ENCODE results near the gene CDKN1B. TPM values are rescaled to one million over a fixed set of nuclear protein-coding genes. Genes with fewer than 3 reads are reported as not detected.

Gene CDKN1B
- total and polyA plus RNA-seq, 2 experiments from 2014 or later, result 3.4 to 24.4 TPM

DNA sequence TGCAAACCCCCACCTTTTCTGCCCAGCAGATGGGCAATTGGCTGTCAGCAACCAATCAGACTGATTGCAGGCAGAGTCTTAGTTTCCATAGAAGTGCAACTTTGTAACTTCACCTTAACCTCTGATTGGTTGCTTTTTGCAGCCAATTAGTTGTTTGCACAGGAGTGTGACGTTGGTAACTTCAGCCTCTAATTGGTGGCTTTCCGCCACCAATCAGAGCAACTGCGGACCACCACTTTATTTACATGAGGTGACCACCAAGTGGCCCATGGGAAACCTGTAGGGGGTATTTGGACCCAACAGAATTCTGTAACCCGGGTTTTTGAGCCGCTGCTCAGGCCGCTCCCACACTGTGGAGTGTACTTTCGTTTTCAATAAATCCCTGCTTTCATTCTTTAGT is 32.3 kb downstream of the CDKN1B start:
- no peaks in the 10 kb centered on the region for H3F3A ChIP-seq (ENCODE audit: insufficient read depth)
- no peak for DNase-seq
- H3K27ac ChIP-seq, result no peak overlapping the region
- no peaks in the 10 kb centered on the region for H3K9me3 ChIP-seq (ENCODE audit: low read depth)
- H3K9ac ChIP-seq, result no peak overlapping the region
- in situ Hi-C loops (cut with MboI), result no loop called here
- H3K4me3 ChIP-seq, result no peak overlapping the region
- no peaks in the 10 kb centered on the region; the same call in none of the 2 replicates for H3K79me2 ChIP-seq (ENCODE audit: insufficient read depth)
- no peaks in the 10 kb centered on the region for H3K36me3 ChIP-seq (ENCODE audit: low read depth)
- no peak overlapping the region for H2AFZ ChIP-seq
- H3K27me3 ChIP-seq (replicated peaks; ENCODE audit: insufficient read depth), result no peaks in the 10 kb centered on the region
- no peaks in the 10 kb centered on the region for H3K9me2 ChIP-seq (ENCODE audit: insufficient read depth)
- no peaks in the 10 kb centered on the region for H4K20me1 ChIP-seq (ENCODE audit: insufficient read depth)
- no peak overlapping the region for H3K4me2 ChIP-seq (ENCODE audit: unreplicated experiment)
- peaks cover 4% of the 10 kb centered on the region; the same call in 1 of the 2 replicates for H3K4me1 ChIP-seq (ENCODE audit: insufficient read depth)
- 93 to 97% methylated on average over 7 of the region's 7 CpGs for WGBS, 2 experiments (ENCODE audit: low coverage in 1 of 2, low lambda C conversion rate in 2 of 2, missing lambda C conversion rate in 2 of 2)
- TF ChIP-seq EZH2phosphoT487 (IDR thresholded peaks at IDR 0.05; ENCODE audit: insufficient read depth, low read depth) (no peak), EZH2 (IDR thresholded peaks at IDR 0.05; ENCODE audit: insufficient read depth, poor library complexity, severe bottlenecking) (no peak)

DNA sequence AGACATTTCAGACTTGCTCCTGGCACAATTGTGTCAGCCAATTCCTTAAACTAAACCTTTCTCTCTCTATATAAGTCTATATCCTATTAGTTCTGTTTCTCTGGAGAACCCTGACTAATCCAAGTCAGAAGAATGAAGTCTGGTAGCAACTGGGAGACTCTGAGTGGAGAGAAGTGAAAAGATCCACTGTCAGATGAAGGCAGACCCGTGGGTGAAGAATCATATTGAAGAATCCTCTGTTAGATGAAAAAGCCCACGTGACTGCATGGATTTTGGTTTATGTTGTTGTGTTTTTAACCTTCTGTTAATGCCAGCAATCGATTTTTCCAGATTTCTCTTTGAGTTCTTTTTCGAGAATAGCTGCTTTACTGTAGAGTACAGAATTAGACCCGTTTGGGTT is 38.8 kb downstream of the CDKN1B start:
- Histone ChIP-seq H3K36me3 (ENCODE audit: low read depth) (no peaks in the 10 kb centered on the region), H3K27me3 (replicated peaks; ENCODE audit: insufficient read depth) (no peaks in the 10 kb centered on the region), H3K27ac (no peak overlapping the region), H3K9ac (no peak overlapping the region), H3K9me3 (ENCODE audit: low read depth) (no peaks in the 10 kb centered on the region), H4K20me1 (ENCODE audit: insufficient read depth) (no peaks in the 10 kb centered on the region), H2AFZ (no peak overlapping the region), H3K4me3 (no peak overlapping the region), H3F3A (ENCODE audit: insufficient read depth) (0 out of 2 replicates have a peak, but pooled peaks cover 10% of the 10 kb centered on the region), H3K79me2 (ENCODE audit: insufficient read depth) (0 out of 2 replicates have a peak, but pooled peaks cover 5% of the 10 kb centered on the region), H3K4me1 (ENCODE audit: insufficient read depth) (peaks cover 4% of the 10 kb centered on the region; the same call in 1 of the 2 replicates), H3K9me2 (ENCODE audit: insufficient read depth) (no peaks in the 10 kb centered on the region), H3K4me2 (ENCODE audit: unreplicated experiment) (no peak overlapping the region)
- in situ Hi-C loops (cut with MboI), result no loop called here
- no peak for TF ChIP-seq EZH2phosphoT487 (IDR thresholded peaks at IDR 0.05; ENCODE audit: insufficient read depth, low read depth)
- TF ChIP-seq EZH2 (IDR thresholded peaks at IDR 0.05; ENCODE audit: insufficient read depth, poor library complexity, severe bottlenecking), result no peak
- DNase-seq, result no peak
- 93 to 95% methylated on average over 5 of the region's 5 CpGs for WGBS, 2 experiments (ENCODE audit: low coverage in 1 of 2, low lambda C conversion rate in 2 of 2, missing lambda C conversion rate in 2 of 2)

DNA sequence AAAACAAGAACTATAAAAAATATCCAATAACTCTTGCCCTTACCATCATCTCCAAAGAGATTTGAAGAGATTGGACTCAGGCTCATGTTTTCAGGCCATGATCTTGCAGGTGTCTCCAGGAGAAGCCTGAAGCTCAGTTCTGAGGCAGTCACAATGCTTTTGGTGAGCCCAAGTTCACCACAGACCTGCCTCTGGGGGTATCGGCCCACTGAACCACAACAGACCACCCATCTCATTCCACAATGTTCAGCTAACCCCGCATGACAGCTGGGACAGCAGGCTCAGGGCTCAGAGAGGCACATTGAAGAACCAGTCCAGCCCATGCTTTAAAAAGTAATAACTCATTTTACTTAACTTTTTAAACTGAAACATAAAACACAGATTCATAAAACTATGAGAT is 40.0 kb downstream of the CDKN1B start:
- Histone ChIP-seq H3K36me3 (ENCODE audit: low read depth) (no peaks in the 10 kb centered on the region), H3K9ac (no peak overlapping the region), H3K4me2 (ENCODE audit: unreplicated experiment) (no peak overlapping the region), H3K27ac (no peak overlapping the region), H3K4me3 (no peak overlapping the region), H3F3A (ENCODE audit: insufficient read depth) (0 out of 2 replicates have a peak, but pooled peaks cover 10% of the 10 kb centered on the region), H2AFZ (no peak overlapping the region), H3K9me3 (ENCODE audit: low read depth) (no peaks in the 10 kb centered on the region), H3K9me2 (ENCODE audit: insufficient read depth) (no peaks in the 10 kb centered on the region), H3K27me3 (replicated peaks; ENCODE audit: insufficient read depth) (no peaks in the 10 kb centered on the region), H4K20me1 (ENCODE audit: insufficient read depth) (no peaks in the 10 kb centered on the region), H3K4me1 (ENCODE audit: insufficient read depth) (peaks cover 4% of the 10 kb centered on the region; the same call in 1 of the 2 replicates), H3K79me2 (ENCODE audit: insufficient read depth) (0 out of 2 replicates have a peak, but pooled peaks cover 5% of the 10 kb centered on the region)
- TF ChIP-seq EZH2phosphoT487 (IDR thresholded peaks at IDR 0.05; ENCODE audit: insufficient read depth, low read depth) (no peak), EZH2 (IDR thresholded peaks at IDR 0.05; ENCODE audit: insufficient read depth, poor library complexity, severe bottlenecking) (no peak)
- 98 to 100% methylated on average over 2 of the region's 2 CpGs for WGBS, 2 experiments (ENCODE audit: low coverage in 1 of 2, low lambda C conversion rate in 2 of 2, missing lambda C conversion rate in 2 of 2)
- in situ Hi-C loops (cut with MboI), result no loop called here
- no peak for DNase-seq

DNA sequence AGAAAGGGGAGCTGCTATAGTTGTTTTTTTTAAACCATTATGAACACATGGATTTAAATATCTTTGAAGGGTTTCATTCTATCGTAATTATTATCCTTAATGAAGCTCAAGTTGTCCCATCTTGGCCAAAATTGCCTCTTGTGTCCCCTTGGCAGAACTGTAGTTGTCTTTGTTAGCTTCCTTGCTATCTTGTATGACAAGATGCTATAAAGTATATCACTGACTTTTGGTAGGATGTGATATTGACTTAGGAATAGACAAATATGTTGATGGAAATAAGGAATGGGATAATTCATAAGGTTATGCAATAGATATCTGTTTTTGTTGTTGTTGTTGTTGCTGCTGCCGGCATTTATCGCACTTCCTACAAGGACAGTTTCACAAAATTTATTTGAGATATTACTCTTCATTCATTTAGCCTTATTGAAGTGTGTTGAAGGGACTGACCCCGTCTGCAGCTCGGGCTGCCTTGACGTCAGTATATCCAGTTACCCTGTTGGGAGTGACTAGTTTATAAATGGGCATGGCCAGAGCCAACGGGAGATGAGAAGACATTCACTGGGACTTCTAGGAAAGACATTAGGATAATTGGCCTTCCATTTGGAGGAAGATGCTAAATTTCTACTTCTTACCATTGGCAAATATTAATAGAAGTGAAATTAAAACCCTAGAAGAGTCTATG is 42.2 kb downstream of the CDKN1B start:
- H3K4me2 ChIP-seq (ENCODE audit: unreplicated experiment), result no peak overlapping the region
- in situ Hi-C loops (cut with MboI), result no loop called here
- 0 out of 2 replicates have a peak, but pooled peaks cover 10% of the 10 kb centered on the region for H3F3A ChIP-seq (ENCODE audit: insufficient read depth)
- H3K36me3 ChIP-seq (ENCODE audit: low read depth), result no peaks in the 10 kb centered on the region
- peak overlapping the region; percentile 15 for H2AFZ ChIP-seq
- TF ChIP-seq EZH2 (IDR thresholded peaks at IDR 0.05; ENCODE audit: insufficient read depth, poor library complexity, severe bottlenecking) (no peak), EZH2phosphoT487 (IDR thresholded peaks at IDR 0.05; ENCODE audit: insufficient read depth, low read depth) (no peak)
- H3K4me3 ChIP-seq, result no peak overlapping the region
- 0 out of 2 replicates have a peak, but pooled peaks cover 5% of the 10 kb centered on the region for H3K79me2 ChIP-seq (ENCODE audit: insufficient read depth)
- H3K9me3 ChIP-seq (ENCODE audit: low read depth), result no peaks in the 10 kb centered on the region
- peaks cover 4% of the 10 kb centered on the region; the same call in 1 of the 2 replicates for H3K4me1 ChIP-seq (ENCODE audit: insufficient read depth)
- peak overlapping the region; percentile 23; the same call in 1 of the 2 replicates for H3K9ac ChIP-seq
- peak overlapping the region; percentile 64 for H3K27ac ChIP-seq
- H4K20me1 ChIP-seq (ENCODE audit: insufficient read depth), result no peaks in the 10 kb centered on the region
- no peaks in the 10 kb centered on the region for H3K9me2 ChIP-seq (ENCODE audit: insufficient read depth)
- 84 to 88% methylated on average over 7 of the region's 7 CpGs for WGBS, 2 experiments (ENCODE audit: low coverage in 1 of 2, low lambda C conversion rate in 2 of 2, missing lambda C conversion rate in 2 of 2)
- DNase-seq, result no peak
- H3K27me3 ChIP-seq (replicated peaks; ENCODE audit: insufficient read depth), result no peaks in the 10 kb centered on the region

Data from GM23248 (cell line).